Mesodermal cell (in vitro differentiated cells): ENCODE measurements around the gene KNL1.
"Not testable (repeated sequence)": the region's sequence is repeated elsewhere in the genome, so short reads cannot be mapped to it uniquely, and the experiment has no call there.

Source experiments
- H3K27ac ChIP-seq: 2 replicates; pipeline ENCODE4 v1.7.0; 2013; ENCODE audit warnings: mild to moderate bottlenecking, low read depth, low read length, moderate library complexity; ENCODE audit not compliant: severe bottlenecking
- H3K36me3 ChIP-seq: 2 replicates; pipeline ENCODE4 v1.7.1; 2013; ENCODE audit warnings: mild to moderate bottlenecking, low read length, moderate library complexity; ENCODE audit not compliant: control insufficient read depth, insufficient read depth
- H3K4me1 ChIP-seq: one replicate; pipeline ENCODE4 v1.7.1; 2013; ENCODE audit warnings: mild to moderate bottlenecking, low read length; ENCODE audit not compliant: insufficient read depth, control insufficient read depth, poor library complexity, severe bottlenecking
- H3K4me3 ChIP-seq: 2 replicates; pipeline ENCODE4 v1.7.0; 2013; ENCODE audit warnings: low read length, control low read depth, mild to moderate bottlenecking; ENCODE audit not compliant: insufficient read depth, poor library complexity, severe bottlenecking; ENCODE audit errors: extremely low read depth
- H3K9me3 ChIP-seq: 2 replicates; pipeline ENCODE4 v1.7.1; 2013; ENCODE audit warnings: mild to moderate bottlenecking, low read length, moderate library complexity; ENCODE audit not compliant: control insufficient read depth
- WGBS, 2 experiments: methylation state at CpG; one replicate each; pipeline ENCODE4 v1.1.5; 2013; ENCODE audit warnings: missing lambda C conversion rate in 2 of 2; ENCODE audit not compliant: insufficient coverage in 2 of 2; 5-methylcytosine and 5-hydroxymethylcytosine counted together

KNL1 gene

GRCh38 chr15:40563426-40563825 lies 30.6 kb upstream of the KNL1 start:
- Histone ChIP-seq H3K4me3 (no peak overlapping the region), H3K4me1 (no peaks in the 10 kb centered on the region), H3K9me3 (no peaks in the 10 kb centered on the region), H3K36me3 (peaks cover 25% of the 10 kb centered on the region), H3K27ac (no peak overlapping the region)

- Histone ChIP-seq H3K4me1 (no peaks in the 10 kb centered on the region), H3K9me3 (no peaks in the 10 kb centered on the region), H3K4me3 (peak within 1 kb of the TSS; percentile 85), H3K27ac (peak within 1 kb of the TSS; percentile 94), H3K36me3 (peaks cover 25% of the 10 kb centered on the region)
- 1 to 2% methylated on average over 28 to 39 of the region's 40 CpGs for WGBS, 2 experiments
Observed at GRCh38 chr15:40564591-40565332, 29.3 kb upstream of the KNL1 start, which contains the start of gene CCDC32. Gene CCDC32 (minus strand): TSS chr15:40565042. CDS start chr15:40563015, 2,027 bp downstream.

- peaks cover 5% of the 10 kb centered on the region for H3K4me1 ChIP-seq
- peak overlapping the region; percentile 85 for H3K4me3 ChIP-seq
- peak overlapping the region; percentile 29 for H3K27ac ChIP-seq
- H3K9me3 ChIP-seq, result no peaks in the 10 kb centered on the region
- 80 to 86% methylated on average over 10 to 11 of the region's 20 CpGs for WGBS, 2 experiments
- H3K36me3 ChIP-seq, result peaks cover 21% of the 10 kb centered on the region
Observed at GRCh38 chr15:40565333-40566238, 28.5 kb upstream of the KNL1 start.

GRCh38 chr15:40567111-40567510 lies 26.9 kb upstream of the KNL1 start:
- Histone ChIP-seq H3K4me3 (no peak overlapping the region), H3K4me1 (peaks cover 5% of the 10 kb centered on the region), H3K36me3 (peaks cover 16% of the 10 kb centered on the region), H3K27ac (no peak overlapping the region), H3K9me3 (no peaks in the 10 kb centered on the region)
- WGBS, 2 experiments, result 49 to 51% methylated on average over 5 to 7 of the region's 7 CpGs

GRCh38 chr15:40569129-40569953 lies 24.7 kb upstream of the KNL1 start, which contains the start of gene RPUSD2:
Gene RPUSD2 (plus strand): TSS chr15:40569299. CDS start chr15:40569338, 39 bp downstream.
- 0% methylated on average over 48 to 58 of the region's 62 CpGs for WGBS, 2 experiments
- Histone ChIP-seq H3K36me3 (peaks cover 29% of the 10 kb centered on the region), H3K4me3 (peak within 1 kb of the TSS; percentile 92), H3K9me3 (no peaks in the 10 kb centered on the region), H3K27ac (peak within 1 kb of the TSS; percentile 52), H3K4me1 (peaks cover 5% of the 10 kb centered on the region)

GRCh38 chr15:40575113-40575512 lies 18.9 kb upstream of the KNL1 start:
- Histone ChIP-seq H3K36me3 (peaks cover 41% of the 10 kb centered on the region), H3K9me3 (no peaks in the 10 kb centered on the region)

GRCh38 chr15:40576914-40577313 lies 17.1 kb upstream of the KNL1 start:
- not testable (repeated sequence) for H3K4me3 ChIP-seq, H3K4me1 ChIP-seq, H3K9me3 ChIP-seq, H3K27ac ChIP-seq
- H3K36me3 ChIP-seq, result peaks cover 34% of the 10 kb centered on the region
- WGBS, 2 experiments, result 93 to 100% methylated on average over 1 to 3 of the region's 5 CpGs

More at GRCh38 chr15:40575113-40575512, 18.9 kb upstream of the KNL1 start:
- Histone ChIP-seq H3K4me3 (no peak overlapping the region), H3K27ac (no peak overlapping the region), H3K4me1 (peaks cover 5% of the 10 kb centered on the region)

- no peak overlapping the region for H3K27ac ChIP-seq
- H3K4me3 ChIP-seq, result no peak overlapping the region
- H3K36me3 ChIP-seq, result peaks cover 16% of the 10 kb centered on the region
- no peaks in the 10 kb centered on the region for H3K9me3 ChIP-seq
- H3K4me1 ChIP-seq, result no peaks in the 10 kb centered on the region
- WGBS, 2 experiments, result 80 to 100% methylated on average over 1 of the region's 4 CpGs
Observed at GRCh38 chr15:40578892-40579291, 15.2 kb upstream of the KNL1 start.

- 72% methylated on average over 2 of the region's 2 CpGs; no CpG with 5 or more reads in 1 of the 2 experiments for WGBS, 2 experiments
- not testable (repeated sequence) for H3K36me3 ChIP-seq, H3K27ac ChIP-seq
Observed at GRCh38 chr15:40581796-40582195, 12.3 kb upstream of the KNL1 start.

GRCh38 chr15:40582726-40583246 lies 11.3 kb upstream of the KNL1 start:
- WGBS, 2 experiments, result 92 to 94% methylated on average over 7 of the region's 8 CpGs
- H3K9me3 ChIP-seq, result no peaks in the 10 kb centered on the region
- no peak overlapping the region for H3K27ac ChIP-seq
- no peaks in the 10 kb centered on the region for H3K4me1 ChIP-seq
- H3K36me3 ChIP-seq, result no peaks in the 10 kb centered on the region
- H3K4me3 ChIP-seq, result no peak overlapping the region

More at GRCh38 chr15:40581796-40582195, 12.3 kb upstream of the KNL1 start:
- not testable (repeated sequence) for H3K4me3 ChIP-seq, H3K4me1 ChIP-seq, H3K9me3 ChIP-seq
